Left ventricle myocardium inferior (tissue), 1 donor: ENCODE measurements around the gene ADCYAP1R1. TPM values are rescaled to one million over a fixed set of nuclear protein-coding genes. Genes with fewer than 3 reads are reported as not detected.

ENCODE experiments used
- DNase-seq: peaks from one replicate; pipeline ENCODE4 v3.0.0-alpha.2; 2020
- H3K27ac ChIP-seq: fragments of 200-600 bp; replicated peaks from 2 replicates; pipeline ENCODE4 v1.8.0; 2021
- H3K27me3 ChIP-seq: fragments of 200-600 bp; 2 replicates; pipeline ENCODE4 v1.8.0; 2021; ENCODE audit warnings: low read depth
- H3K36me3 ChIP-seq: fragments of 200-600 bp; 2 replicates; pipeline ENCODE4 v1.8.0; 2021
- H3K4me1 ChIP-seq: fragments of 200-600 bp; 2 replicates; pipeline ENCODE4 v1.8.0; 2021
- H3K4me3 ChIP-seq: fragments of 200-600 bp; 2 replicates; pipeline ENCODE4 v1.8.0; 2021; ENCODE audit warnings: mild to moderate bottlenecking, moderate library complexity
- H3K9me3 ChIP-seq: fragments of 200-600 bp; replicated peaks from 2 replicates; pipeline ENCODE4 v1.8.0; 2021
- CTCF ChIP-seq: fragments of 200-600 bp; IDR thresholded peaks from 2 replicates; pipeline ENCODE4 v1.8.0; 2021; ENCODE audit warnings: antibody characterized with exemption, mild to moderate bottlenecking, borderline replicate concordance
- intact Hi-C: fragments of 100-400 bp; cut with micrococcal nuclease; formaldehyde crosslinking; loops from one replicate; pipeline ENCODE4 v1.11.0; 2022
- total RNA-seq: library from RNA; stranded (reverse); fragmentation: NEBNext Ultra II Directional; extraction: Animal tissue kit (Norgen Biotek cat#: 25700); gene quantifications from one replicate; pipeline ENCODE4 v1.2.1, GENCODE V29; 2021
- donor health status: DM: no; HTN: yes; CAD: no; lungs with severe emphysema.

ADCYAP1R1 gene
- total RNA-seq, 1 donor from 2014 or later: 2.5 TPM

- no peak for TF ChIP-seq CTCF
- H3K27ac ChIP-seq: no peak overlapping the region
- no peak for DNase-seq
- intact Hi-C loops: no loop called here
- peaks cover 69% of the 10 kb centered on the region for H3K27me3 ChIP-seq
- H3K4me3 ChIP-seq: no peak overlapping the region
- no peaks in the 10 kb centered on the region for H3K36me3 ChIP-seq
- no peaks in the 10 kb centered on the region for H3K9me3 ChIP-seq
- H3K4me1 ChIP-seq: no peaks in the 10 kb centered on the region
These were observed 15.2 kb upstream of the ADCYAP1R1 start for GRCh38 chr7:31036924-31037323.

GRCh38 chr7:31043051-31043471 lies 9.0 kb upstream of the ADCYAP1R1 start:
- no peaks in the 10 kb centered on the region for H3K9me3 ChIP-seq
- peaks cover 59% of the 10 kb centered on the region for H3K27me3 ChIP-seq
- no peak overlapping the region for H3K27ac ChIP-seq
- no peaks in the 10 kb centered on the region for H3K4me1 ChIP-seq
- no peak overlapping the region for H3K4me3 ChIP-seq
- intact Hi-C loops: no loop called here
- no peak for TF ChIP-seq CTCF
- no peak for DNase-seq
- no peaks in the 10 kb centered on the region for H3K36me3 ChIP-seq

DNA sequence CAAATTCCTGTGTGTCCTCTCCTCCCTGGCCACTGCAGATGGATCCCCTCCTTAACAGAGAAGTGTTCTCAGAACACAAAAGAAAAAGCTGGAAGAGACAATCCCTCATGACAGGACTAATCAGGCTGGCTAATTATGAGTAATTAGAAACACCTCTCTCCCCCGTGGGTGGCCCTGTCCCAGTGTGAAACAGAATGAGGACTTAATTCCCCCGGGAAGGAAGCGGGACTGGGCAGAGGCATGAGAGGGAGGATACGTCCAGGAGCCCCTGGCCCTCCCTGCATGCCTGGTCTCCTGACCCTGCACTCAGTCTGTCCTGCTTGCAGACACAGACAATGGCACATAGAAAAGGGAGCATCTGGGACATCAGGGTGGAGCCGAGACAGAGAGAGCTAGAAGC lies 7.6 kb upstream of the ADCYAP1R1 start:
- Histone ChIP-seq H3K27ac (no peak overlapping the region), H3K4me1 (no peaks in the 10 kb centered on the region), H3K4me3 (no peak overlapping the region), H3K9me3 (no peaks in the 10 kb centered on the region), H3K36me3 (no peaks in the 10 kb centered on the region), H3K27me3 (peaks cover 52% of the 10 kb centered on the region)
- TF ChIP-seq CTCF: no peak
- DNase-seq: no peak
- intact Hi-C loops: no loop called here

DNA sequence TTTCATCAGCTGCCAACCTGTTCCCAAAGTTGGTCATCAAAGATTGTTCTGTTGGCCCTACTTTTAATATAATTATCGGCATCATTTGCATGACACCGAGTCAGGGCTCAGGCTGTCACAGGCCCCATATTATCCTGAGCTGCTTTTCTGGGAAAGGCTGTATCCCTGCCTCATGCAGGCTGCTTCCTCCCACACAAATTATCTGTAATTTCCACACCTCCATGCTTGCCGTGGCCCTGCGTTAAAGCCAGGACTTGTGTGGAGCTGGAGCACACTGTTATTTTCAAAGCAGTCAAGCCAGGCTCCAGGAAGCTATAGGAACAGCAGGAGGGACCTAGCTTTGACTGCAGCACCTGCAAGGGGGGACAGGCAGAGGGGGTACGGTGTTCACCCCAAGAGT lies 5.4 kb upstream of the ADCYAP1R1 start:
- no peak overlapping the region for H3K4me3 ChIP-seq
- H3K4me1 ChIP-seq: no peaks in the 10 kb centered on the region
- no peak for TF ChIP-seq CTCF
- intact Hi-C loops: no loop called here
- peaks cover 58% of the 10 kb centered on the region for H3K27me3 ChIP-seq
- H3K9me3 ChIP-seq: no peaks in the 10 kb centered on the region
- H3K27ac ChIP-seq: no peak overlapping the region
- no peaks in the 10 kb centered on the region for H3K36me3 ChIP-seq
- no peak for DNase-seq

GRCh38 chr7:31047313-31048146 lies 4.6 kb upstream of the ADCYAP1R1 start:
- Histone ChIP-seq H3K27ac (no peak overlapping the region), H3K36me3 (no peaks in the 10 kb centered on the region), H3K4me1 (peaks cover 1% of the 10 kb centered on the region), H3K4me3 (no peak overlapping the region), H3K9me3 (no peaks in the 10 kb centered on the region), H3K27me3 (peaks cover 58% of the 10 kb centered on the region)
- no peak for DNase-seq
- no peak for TF ChIP-seq CTCF
- intact Hi-C loops: no loop called here
